Activated CD4-positive, alpha-beta T cell treated with anti-CD3 and anti-CD28 coated beads for 36 hours (primary cell): ENCODE results near the gene TAOK3. TPM values are rescaled to one million over a fixed set of nuclear protein-coding genes. Genes with fewer than 3 reads are reported as not detected.
"Not testable (repeated sequence)": the region's sequence is repeated elsewhere in the genome, so short reads cannot be mapped to it uniquely, and the experiment has no call there.

Experiments used
- ATAC-seq: fragments of 200-7000 bp; cut with Tn5 transposase; one replicate; pipeline ENCODE4 v1.10.0; 2021; ENCODE audit warnings: mild to moderate bottlenecking, moderate library complexity
- CTCF ChIA-PET: fragments of 350-600 bp; sonication (Branson Sonifier 250); formaldehyde crosslinking; loops from one replicate; lab custom pipeline; 2021; ENCODE audit warnings: antibody characterized with exemption; lab: Charles Lee
- POLR2A ChIA-PET: fragments of 350-600 bp; sonication (Branson Sonifier 250); formaldehyde crosslinking; loops from one replicate; lab custom pipeline; 2021; ENCODE audit warnings: antibody characterized with exemption, inconsistent platforms; lab: Charles Lee
- DNase-seq: peaks from one replicate; pipeline ENCODE4 v3.0.0-alpha.2; 2020
- H3K27ac Mint-ChIP-seq: one replicate; pipeline ENCODE4 v1.8.0; 2021; ENCODE audit warnings: mixed read lengths
- H3K27me3 Mint-ChIP-seq: one replicate; pipeline ENCODE4 v1.8.0; 2021; ENCODE audit warnings: mixed read lengths
- H3K36me3 Mint-ChIP-seq: one replicate; pipeline ENCODE4 v1.8.0; 2021; ENCODE audit warnings: low read depth, mixed read lengths
- H3K4me1 Mint-ChIP-seq: one replicate; pipeline ENCODE4 v1.8.0; 2021; ENCODE audit warnings: mixed read lengths
- H3K4me3 Mint-ChIP-seq: one replicate; pipeline ENCODE4 v1.8.0; 2021; ENCODE audit warnings: mild to moderate bottlenecking, moderate library complexity, mixed read lengths
- H3K9me3 Mint-ChIP-seq: one replicate; pipeline ENCODE4 v1.8.0; 2021; ENCODE audit warnings: low read depth, mixed read lengths
- intact Hi-C, 2 experiments: fragments of 100-400 bp; cut with DNase I in 1 of 2; cut with micrococcal nuclease in 1 of 2; formaldehyde crosslinking; loops; one replicate each; pipeline versions ENCODE4 v1.14.2 to v1.15.1; 2022 to 2024; cut with DNase I, micrococcal nuclease
- total RNA-seq, 2 experiments: library from RNA; stranded (reverse); gene quantifications; one replicate each; pipeline ENCODE4 v1.2.3, GENCODE V29; 2021

TAOK3 gene
- total RNA-seq, 2 experiments from 2014 or later = 49.4 to 51.1 TPM

DNA sequence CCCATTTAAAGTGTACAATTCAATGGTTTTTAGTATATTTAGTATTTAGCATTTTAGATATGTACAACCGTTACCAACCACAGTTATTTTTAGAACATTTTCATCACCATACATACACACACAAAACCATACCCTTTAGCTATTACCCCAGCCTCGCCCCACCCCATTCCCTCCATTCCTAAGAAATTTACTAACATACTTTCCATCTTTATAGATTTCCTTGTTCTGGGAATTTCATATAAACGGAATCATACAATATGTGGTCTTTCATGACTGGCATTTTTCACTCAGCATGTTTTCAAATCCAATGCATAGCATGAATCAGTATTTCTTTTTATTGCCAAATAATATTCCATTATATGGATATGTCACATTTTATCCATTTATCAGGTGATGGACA, 101.5 kb downstream of the TAOK3 start:
- no peaks in the 10 kb centered on the region for H3K27me3 Mint-ChIP-seq
- ChIA-PET CTCF (interaction anchor here (0.9 kb wide), 1 partner anchor 87 kb away, joined by 3 read pairs; no protein-coding TSS in a partner anchor), POLR2A (no interaction called here)
- ATAC-seq = no peak
- peaks cover 13% of the 10 kb centered on the region for H3K4me1 Mint-ChIP-seq
- H3K36me3 Mint-ChIP-seq = peaks cover 2% of the 10 kb centered on the region
- H3K9me3 Mint-ChIP-seq = no peaks in the 10 kb centered on the region
- no peak overlapping the region for H3K27ac Mint-ChIP-seq
- no peak overlapping the region for H3K4me3 Mint-ChIP-seq
- DNase-seq = no peak
- intact Hi-C loops = no loop called here

DNA sequence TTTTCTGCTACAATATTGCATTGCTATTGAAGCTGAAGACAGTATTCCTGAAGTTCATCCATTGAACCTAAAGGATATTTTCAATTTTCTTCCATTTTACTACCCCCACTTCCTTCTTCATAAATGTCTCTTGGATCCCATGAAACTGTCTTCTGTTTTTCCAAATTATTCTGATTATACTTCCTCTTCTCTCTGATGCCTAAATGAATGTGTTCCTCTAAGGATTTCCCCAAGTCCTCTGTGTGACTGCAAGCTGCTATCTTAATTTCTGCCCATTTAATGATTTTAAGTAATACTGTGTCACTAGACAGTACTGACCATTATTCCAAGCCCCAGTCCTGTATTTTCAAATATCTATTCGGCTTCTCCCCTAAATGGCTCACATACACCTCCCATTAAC, 102.9 kb downstream of the TAOK3 start:
- Mint-ChIP-seq H3K36me3 (peaks cover 9% of the 10 kb centered on the region), H3K27ac (peak overlapping the region; percentile 24), H3K4me1 (peaks cover 12% of the 10 kb centered on the region), H3K27me3 (no peaks in the 10 kb centered on the region), H3K9me3 (no peaks in the 10 kb centered on the region), H3K4me3 (no peak overlapping the region)
- ATAC-seq (no peak), DNase-seq (no peak)
- ChIA-PET CTCF (interaction anchor here (0.8 kb wide), 1 partner anchor 13 kb away, joined by 6 read pairs; no protein-coding TSS in a partner anchor), POLR2A (no interaction called here)
- intact Hi-C loops = no loop called here

DNA sequence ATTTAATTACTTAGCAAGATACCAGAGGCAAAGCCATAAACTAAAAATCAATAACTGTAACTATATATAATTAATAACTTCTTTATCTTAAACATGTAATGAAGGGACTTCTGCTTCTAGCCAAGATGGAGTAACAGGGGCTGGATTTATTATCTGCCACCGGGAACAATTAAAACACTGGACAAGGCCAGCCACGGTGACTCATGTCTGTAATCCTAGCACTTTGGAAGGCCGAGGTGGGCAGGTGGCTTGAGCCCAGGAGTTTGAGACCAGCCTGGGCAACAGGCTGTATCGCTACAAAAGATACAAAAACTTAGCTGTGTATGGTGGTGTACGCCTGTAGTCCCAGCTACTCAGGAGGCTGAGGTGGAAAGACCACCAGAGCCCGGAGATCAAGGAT, 113.6 kb downstream of the TAOK3 start:
- no peak for DNase-seq
- no peaks in the 10 kb centered on the region for H3K9me3 Mint-ChIP-seq
- no peak overlapping the region for H3K27ac Mint-ChIP-seq
- intact Hi-C loops = no loop called here
- no peaks in the 10 kb centered on the region for H3K4me1 Mint-ChIP-seq
- POLR2A ChIA-PET = no interaction called here
- no peak for ATAC-seq
- CTCF ChIA-PET = interaction anchor here (0.6 kb wide), 2 partner anchors 15 to 204 kb away, joined by 3 to 5 read pairs; no protein-coding TSS in a partner anchor
- H3K4me3 Mint-ChIP-seq = no peak overlapping the region
- peaks cover 31% of the 10 kb centered on the region for H3K36me3 Mint-ChIP-seq
- no peaks in the 10 kb centered on the region for H3K27me3 Mint-ChIP-seq

DNA sequence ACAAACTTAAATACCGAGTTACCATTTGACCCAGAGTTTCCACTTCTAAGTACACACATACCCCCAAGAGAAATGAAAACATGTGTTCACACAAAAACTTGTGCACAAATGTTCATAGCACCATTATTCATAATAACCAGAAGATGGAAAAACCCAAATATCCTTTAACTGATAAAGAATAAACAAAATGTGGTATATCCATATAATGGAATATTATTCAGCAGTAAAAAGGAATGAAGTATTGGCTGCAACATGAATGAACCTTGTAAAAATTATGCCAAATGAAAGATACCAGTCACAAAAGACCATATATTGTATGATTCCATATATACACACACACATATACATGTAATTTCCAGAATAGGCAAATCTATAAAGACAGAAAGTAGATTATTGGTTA, 116.4 kb downstream of the TAOK3 start:
- CTCF ChIA-PET = interaction anchor here (0.5 to 0.7 kb wide), 2 partner anchors 13 to 1225 kb away, joined by 3 to 6 read pairs; no protein-coding TSS in a partner anchor
- no peak overlapping the region for H3K4me3 Mint-ChIP-seq
- H3K27ac Mint-ChIP-seq = no peak overlapping the region
- POLR2A ChIA-PET = no interaction called here
- H3K4me1 Mint-ChIP-seq = no peaks in the 10 kb centered on the region
- no peaks in the 10 kb centered on the region for H3K27me3 Mint-ChIP-seq
- DNase-seq (no peak), ATAC-seq (no peak)
- intact Hi-C loops = no loop called here
- peaks cover 28% of the 10 kb centered on the region for H3K36me3 Mint-ChIP-seq
- no peaks in the 10 kb centered on the region for H3K9me3 Mint-ChIP-seq

DNA sequence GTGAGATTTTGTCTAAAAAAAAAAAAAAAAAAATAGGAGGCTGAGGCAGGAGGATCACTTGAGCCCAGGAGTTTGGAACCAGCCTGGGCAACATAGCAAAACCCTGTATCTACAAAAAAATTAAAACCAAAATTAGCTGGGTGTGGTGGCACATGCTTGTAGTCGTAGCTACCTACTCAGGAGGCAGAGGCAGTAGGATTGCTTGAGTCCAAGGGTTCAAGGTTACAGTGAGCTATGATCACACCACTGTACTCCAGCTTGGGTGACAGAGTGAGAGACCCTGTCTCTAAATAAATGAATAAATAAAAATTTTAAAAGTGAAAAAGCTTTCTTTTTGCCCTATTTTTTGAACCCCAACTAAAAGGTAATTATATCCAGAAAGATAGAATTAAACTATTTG, 123.2 kb downstream of the TAOK3 start:
- ChIA-PET POLR2A (interaction anchor here (0.6 kb wide), 1 partner anchor 87 kb away, joined by 3 read pairs; no protein-coding TSS in a partner anchor), CTCF (interaction anchor here (0.7 kb wide), 1 partner anchor 144 kb away, joined by 5 read pairs; no protein-coding TSS in a partner anchor)
- no peak overlapping the region for H3K27ac Mint-ChIP-seq
- no peaks in the 10 kb centered on the region for H3K4me1 Mint-ChIP-seq
- intact Hi-C loops = no loop called here
- H3K36me3 Mint-ChIP-seq = peaks cover 6% of the 10 kb centered on the region
- no peak overlapping the region for H3K4me3 Mint-ChIP-seq
- no peaks in the 10 kb centered on the region for H3K27me3 Mint-ChIP-seq
- no peak for ATAC-seq
- DNase-seq = no peak
- H3K9me3 Mint-ChIP-seq = no peaks in the 10 kb centered on the region

DNA sequence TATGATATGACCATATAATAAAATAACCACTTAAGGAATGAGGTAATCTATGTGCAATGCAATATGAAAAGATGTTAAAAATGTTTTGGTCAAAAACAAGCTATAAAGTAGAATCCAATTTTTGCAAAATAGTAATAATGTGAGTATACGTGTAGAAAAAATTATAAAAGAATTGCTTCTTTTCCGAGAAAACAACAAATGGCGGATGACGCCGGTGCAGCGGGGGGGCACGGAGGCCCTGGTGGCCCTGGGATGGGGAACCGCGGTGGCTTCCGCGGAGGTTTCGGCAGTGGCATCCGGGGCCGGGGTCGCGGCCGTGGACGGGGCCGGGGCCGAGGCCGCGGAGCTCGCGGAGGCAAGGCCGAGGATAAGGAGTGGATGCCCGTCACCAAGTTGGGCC, 126.8 kb downstream of the TAOK3 start:
- H3K9me3 Mint-ChIP-seq, H3K4me3 Mint-ChIP-seq, H3K27me3 Mint-ChIP-seq, H3K27ac Mint-ChIP-seq, DNase-seq, POLR2A ChIA-PET, H3K36me3 Mint-ChIP-seq, H3K4me1 Mint-ChIP-seq, intact Hi-C loops, ATAC-seq: not testable (repeated sequence)
- CTCF ChIA-PET = interaction anchor here (0.9 kb wide), 1 partner anchor 82 kb away, joined by 3 read pairs; no protein-coding TSS in a partner anchor

DNA sequence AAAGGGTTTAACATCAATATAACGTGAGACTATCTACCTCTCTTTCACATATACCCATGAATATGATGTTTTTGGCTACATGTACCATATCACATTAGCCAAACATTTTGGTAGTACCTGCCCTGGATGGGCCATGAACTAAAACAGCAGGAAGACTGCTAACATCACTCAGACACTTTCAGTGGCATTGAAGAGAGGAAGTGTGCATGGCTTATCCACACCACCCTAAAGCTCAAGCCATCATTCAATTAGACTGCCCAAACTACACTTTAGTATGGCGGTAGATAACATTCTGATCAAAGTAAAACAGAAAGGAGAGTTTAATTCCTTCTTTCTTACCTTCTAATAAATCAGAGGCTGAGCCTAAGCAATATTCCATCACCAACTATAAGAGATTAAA, 133.8 kb downstream of the TAOK3 start:
- ATAC-seq (no peak), DNase-seq (no peak)
- H3K9me3 Mint-ChIP-seq = no peaks in the 10 kb centered on the region
- H3K4me3 Mint-ChIP-seq = no peak overlapping the region
- peaks cover 30% of the 10 kb centered on the region for H3K36me3 Mint-ChIP-seq
- CTCF ChIA-PET = no interaction called here
- intact Hi-C loops = no loop called here
- H3K4me1 Mint-ChIP-seq = peaks cover 2% of the 10 kb centered on the region
- no peaks in the 10 kb centered on the region for H3K27me3 Mint-ChIP-seq
- POLR2A ChIA-PET = no interaction called here
- no peak overlapping the region for H3K27ac Mint-ChIP-seq

DNA sequence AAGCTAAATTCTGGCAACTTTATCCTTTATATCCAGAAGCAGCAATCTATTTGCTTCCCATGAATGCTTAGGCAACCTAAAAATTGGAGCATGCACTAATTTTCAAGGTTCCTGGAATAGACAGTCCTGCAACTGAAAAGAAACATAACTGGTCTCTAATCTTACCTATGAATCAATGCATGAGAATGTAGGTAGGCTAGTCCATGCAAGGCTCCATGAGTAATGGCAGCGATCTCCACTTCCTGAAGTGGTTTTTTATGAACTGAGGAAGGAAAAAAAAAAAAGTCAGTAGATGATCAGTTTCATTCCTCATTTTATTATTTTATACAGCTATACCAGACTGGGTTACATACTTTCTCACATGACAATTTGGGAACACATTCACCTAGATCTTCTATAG, 134.8 kb downstream of the TAOK3 start:
- Mint-ChIP-seq H3K4me3 (no peak overlapping the region), H3K9me3 (peaks cover 2% of the 10 kb centered on the region), H3K27me3 (no peaks in the 10 kb centered on the region), H3K27ac (no peak overlapping the region), H3K36me3 (peaks cover 34% of the 10 kb centered on the region), H3K4me1 (peaks cover 2% of the 10 kb centered on the region)
- POLR2A ChIA-PET = no interaction called here
- CTCF ChIA-PET = interaction anchor here (0.7 to 1.5 kb wide), 2 partner anchors 15 to 1411 kb away, joined by 3 read pairs; no protein-coding TSS in a partner anchor
- DNase-seq = no peak
- intact Hi-C loops = no loop called here
- ATAC-seq = no peak

DNA sequence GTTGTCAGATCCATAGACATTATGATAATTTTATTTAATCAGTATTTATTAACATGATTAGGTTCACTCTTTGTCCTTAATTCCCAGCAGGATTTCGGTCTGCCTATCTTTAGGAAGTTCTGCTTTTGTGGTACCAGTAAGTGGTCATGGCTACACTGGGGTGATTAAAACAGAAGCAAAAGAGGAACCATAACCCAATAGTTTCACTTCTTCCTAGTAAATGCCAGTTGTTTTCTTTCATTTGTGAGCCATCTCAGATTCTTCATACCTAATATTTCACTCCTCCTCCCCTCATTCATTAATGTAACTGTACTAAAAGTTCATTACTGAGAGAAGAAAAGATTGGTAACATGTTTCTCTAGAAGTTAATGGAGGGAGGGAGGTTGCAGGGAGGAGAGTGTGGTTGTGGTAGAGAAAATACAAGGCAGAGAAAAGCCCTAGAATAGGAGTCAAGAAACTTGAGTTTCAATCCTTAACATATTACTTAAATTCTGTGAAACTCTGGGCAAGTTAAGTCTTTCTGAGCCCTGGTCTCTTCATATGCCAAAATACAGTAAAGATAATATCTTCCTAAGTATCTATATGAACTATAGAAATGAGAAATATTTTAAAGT, 135.5 kb downstream of the TAOK3 start:
- H3K36me3 Mint-ChIP-seq = peaks cover 34% of the 10 kb centered on the region
- ATAC-seq (no peak), DNase-seq (no peak)
- ChIA-PET POLR2A (no interaction called here), CTCF (interaction anchor here (0.7 to 1.5 kb wide), 2 partner anchors 14 to 1412 kb away, joined by 3 read pairs; no protein-coding TSS in a partner anchor)
- no peak overlapping the region for H3K4me3 Mint-ChIP-seq
- peaks cover 2% of the 10 kb centered on the region for H3K9me3 Mint-ChIP-seq
- peaks cover 2% of the 10 kb centered on the region for H3K4me1 Mint-ChIP-seq
- H3K27me3 Mint-ChIP-seq = no peaks in the 10 kb centered on the region
- intact Hi-C loops = no loop called here
- H3K27ac Mint-ChIP-seq = peak overlapping the region; percentile 43

DNA sequence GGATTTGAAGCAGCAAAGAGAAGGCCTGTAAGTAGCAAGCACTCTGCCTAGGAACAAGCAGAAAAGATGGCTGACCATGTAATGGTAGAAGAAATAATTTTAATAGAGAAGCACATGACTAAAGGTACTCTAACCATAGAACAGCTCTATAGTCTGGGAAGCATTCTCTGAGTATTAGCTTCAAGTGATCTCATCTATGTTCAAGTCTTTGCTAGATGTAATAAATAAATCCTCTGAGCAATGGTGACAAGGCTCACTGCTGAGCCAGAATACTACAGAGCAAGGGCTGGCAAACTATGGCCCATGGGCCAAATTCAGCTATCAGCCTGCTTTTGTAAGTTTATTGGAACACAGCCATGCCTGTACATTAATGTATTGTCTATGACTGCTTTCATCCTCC, 152.0 kb downstream of the TAOK3 start:
- ChIA-PET CTCF (interaction anchor here (0.6 to 1.7 kb wide), 2 partner anchors 16 to 114 kb away, joined by 3 to 5 read pairs; no protein-coding TSS in a partner anchor), POLR2A (no interaction called here)
- Mint-ChIP-seq H3K4me3 (no peak overlapping the region), H3K4me1 (no peaks in the 10 kb centered on the region), H3K9me3 (no peaks in the 10 kb centered on the region), H3K36me3 (peaks cover 4% of the 10 kb centered on the region), H3K27me3 (no peaks in the 10 kb centered on the region), H3K27ac (no peak overlapping the region)
- ATAC-seq = no peak
- intact Hi-C loops = no loop called here
- DNase-seq = no peak

DNA sequence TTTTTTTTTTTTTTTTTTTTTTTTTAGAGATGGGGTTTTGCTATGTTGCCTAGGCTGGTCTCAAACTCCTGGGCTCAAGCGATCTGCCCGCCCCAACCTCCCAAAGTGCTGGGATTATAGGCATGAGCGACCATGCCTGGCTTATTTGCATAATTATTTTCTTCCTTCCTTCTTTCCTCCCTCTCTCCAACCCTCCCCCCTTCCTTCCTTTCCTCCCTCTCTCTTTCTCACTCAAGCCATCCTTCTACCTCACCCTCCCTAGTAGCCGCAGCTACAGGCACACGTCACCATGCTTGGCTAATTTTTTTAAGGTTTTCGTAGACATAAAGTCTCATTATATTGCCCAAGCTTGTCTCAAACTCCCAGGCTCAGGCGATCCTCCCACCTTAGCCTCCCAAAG, 152.9 kb downstream of the TAOK3 start:
- no peaks in the 10 kb centered on the region for H3K27me3 Mint-ChIP-seq
- CTCF ChIA-PET = no interaction called here
- no peaks in the 10 kb centered on the region for H3K4me1 Mint-ChIP-seq
- DNase-seq = no peak
- ATAC-seq = no peak
- H3K4me3 Mint-ChIP-seq = no peak overlapping the region
- H3K9me3 Mint-ChIP-seq = no peaks in the 10 kb centered on the region
- POLR2A ChIA-PET = no interaction called here
- H3K27ac Mint-ChIP-seq = no peak overlapping the region
- intact Hi-C loops = no loop called here
- H3K36me3 Mint-ChIP-seq = peaks cover 4% of the 10 kb centered on the region

DNA sequence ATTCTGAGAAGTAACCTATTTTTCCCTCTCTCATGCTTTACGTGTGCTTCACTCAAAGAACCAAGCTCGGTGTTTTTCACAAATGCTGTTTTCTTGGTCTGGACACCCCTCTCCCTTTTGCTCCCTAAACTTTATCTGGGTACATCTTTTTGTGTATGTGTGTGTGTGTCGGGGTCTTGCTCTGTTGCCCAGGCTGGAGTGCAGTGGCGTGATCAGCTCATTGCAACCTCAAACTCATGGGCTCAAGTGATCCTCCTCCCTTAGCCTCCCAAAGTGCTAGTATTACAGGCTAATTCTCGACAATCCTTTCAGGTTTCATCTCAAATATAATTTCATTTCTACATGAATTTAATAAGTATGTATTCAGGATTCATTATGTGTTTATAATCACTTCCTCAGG, 153.6 kb downstream of the TAOK3 start:
- no peak overlapping the region for H3K4me3 Mint-ChIP-seq
- H3K36me3 Mint-ChIP-seq = peaks cover 4% of the 10 kb centered on the region
- DNase-seq (no peak), ATAC-seq (no peak)
- POLR2A ChIA-PET = no interaction called here
- intact Hi-C loops = no loop called here
- CTCF ChIA-PET = no interaction called here
- H3K4me1 Mint-ChIP-seq = no peaks in the 10 kb centered on the region
- H3K9me3 Mint-ChIP-seq = no peaks in the 10 kb centered on the region
- no peak overlapping the region for H3K27ac Mint-ChIP-seq
- no peaks in the 10 kb centered on the region for H3K27me3 Mint-ChIP-seq
